ENCODE data around the gene AGBL1.

- TF ChIP-seq, protein P1, sequence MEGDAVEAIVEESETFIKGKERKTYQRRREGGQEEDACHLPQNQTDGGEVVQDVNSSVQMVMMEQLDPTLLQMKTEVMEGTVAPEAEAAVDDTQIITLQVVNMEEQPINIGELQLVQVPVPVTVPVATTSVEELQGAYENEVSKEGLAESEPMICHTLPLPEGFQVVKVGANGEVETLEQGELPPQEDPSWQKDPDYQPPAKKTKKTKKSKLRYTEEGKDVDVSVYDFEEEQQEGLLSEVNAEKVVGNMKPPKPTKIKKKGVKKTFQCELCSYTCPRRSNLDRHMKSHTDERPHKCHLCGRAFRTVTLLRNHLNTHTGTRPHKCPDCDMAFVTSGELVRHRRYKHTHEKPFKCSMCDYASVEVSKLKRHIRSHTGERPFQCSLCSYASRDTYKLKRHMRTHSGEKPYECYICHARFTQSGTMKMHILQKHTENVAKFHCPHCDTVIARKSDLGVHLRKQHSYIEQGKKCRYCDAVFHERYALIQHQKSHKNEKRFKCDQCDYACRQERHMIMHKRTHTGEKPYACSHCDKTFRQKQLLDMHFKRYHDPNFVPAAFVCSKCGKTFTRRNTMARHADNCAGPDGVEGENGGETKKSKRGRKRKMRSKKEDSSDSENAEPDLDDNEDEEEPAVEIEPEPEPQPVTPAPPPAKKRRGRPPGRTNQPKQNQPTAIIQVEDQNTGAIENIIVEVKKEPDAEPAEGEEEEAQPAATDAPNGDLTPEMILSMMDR (IDR thresholded peaks at IDR 0.05): no peak
- no peak for TF ChIP-seq POLR2A (IDR thresholded peaks at IDR 0.05)
- TF ChIP-seq POLR2AphosphoS5 (IDR thresholded peaks at IDR 0.05): no peak
Measured at GRCh38 chr15:86213888-86214287, 134.2 kb downstream of the AGBL1 start.

Data from prostate gland (tissue), 2 donors.